ENCODE results near the gene FBXO45. TPM values are rescaled to one million over a fixed set of nuclear protein-coding genes. Genes with fewer than 3 reads are reported as not detected.

The FBXO45 gene
- total RNA-seq, 1 experiment from 2014 or later, result 18.6 TPM

DNA sequence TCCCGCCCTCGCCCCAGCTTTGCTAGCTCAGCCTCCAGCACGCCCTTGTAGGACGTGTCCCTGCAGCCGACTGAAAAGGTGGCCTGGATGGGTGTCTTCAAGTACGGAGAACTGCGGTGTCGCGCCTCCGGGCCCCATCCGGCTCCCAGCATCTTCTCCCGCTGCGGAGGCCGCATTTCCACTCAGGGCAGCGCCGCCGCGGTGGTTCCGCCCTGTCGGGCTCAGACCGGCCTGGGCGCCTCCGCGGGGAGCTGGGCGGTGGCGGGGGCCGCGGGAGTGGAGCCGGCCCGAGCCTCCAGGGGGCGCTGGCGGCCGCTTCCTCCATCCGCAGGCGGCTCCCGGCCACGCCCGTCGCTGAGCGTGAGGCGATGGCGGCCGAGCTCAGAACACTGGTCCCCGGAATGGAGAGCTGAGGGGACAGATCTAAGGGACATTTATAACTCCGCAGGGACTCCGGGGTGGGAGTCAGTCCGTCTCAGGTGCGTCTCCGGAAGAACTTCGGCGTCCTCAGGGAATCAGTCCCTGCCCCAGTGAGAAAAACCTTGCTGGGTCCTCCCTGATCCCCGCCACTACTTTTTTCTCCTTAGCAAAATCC, 39.7 kb upstream of the FBXO45 start:
- TF ChIP-seq, protein P1, sequence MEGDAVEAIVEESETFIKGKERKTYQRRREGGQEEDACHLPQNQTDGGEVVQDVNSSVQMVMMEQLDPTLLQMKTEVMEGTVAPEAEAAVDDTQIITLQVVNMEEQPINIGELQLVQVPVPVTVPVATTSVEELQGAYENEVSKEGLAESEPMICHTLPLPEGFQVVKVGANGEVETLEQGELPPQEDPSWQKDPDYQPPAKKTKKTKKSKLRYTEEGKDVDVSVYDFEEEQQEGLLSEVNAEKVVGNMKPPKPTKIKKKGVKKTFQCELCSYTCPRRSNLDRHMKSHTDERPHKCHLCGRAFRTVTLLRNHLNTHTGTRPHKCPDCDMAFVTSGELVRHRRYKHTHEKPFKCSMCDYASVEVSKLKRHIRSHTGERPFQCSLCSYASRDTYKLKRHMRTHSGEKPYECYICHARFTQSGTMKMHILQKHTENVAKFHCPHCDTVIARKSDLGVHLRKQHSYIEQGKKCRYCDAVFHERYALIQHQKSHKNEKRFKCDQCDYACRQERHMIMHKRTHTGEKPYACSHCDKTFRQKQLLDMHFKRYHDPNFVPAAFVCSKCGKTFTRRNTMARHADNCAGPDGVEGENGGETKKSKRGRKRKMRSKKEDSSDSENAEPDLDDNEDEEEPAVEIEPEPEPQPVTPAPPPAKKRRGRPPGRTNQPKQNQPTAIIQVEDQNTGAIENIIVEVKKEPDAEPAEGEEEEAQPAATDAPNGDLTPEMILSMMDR (conservative IDR thresholded peaks at IDR 0.05), result peak; percentile 95
- Mint-ChIP-seq H3K27me3 (ENCODE audit: low read depth) (peaks cover 12% of the 10 kb centered on the region; the same call in 1 of the 2 replicates), H3K36me3 (ENCODE audit: insufficient read depth in 1 of 3, low read depth in 3 of 3) (peaks cover 6 to 20% (median 7%) of the 10 kb centered on the region in 3 experiments), H3K4me1 (peaks cover 13 to 15% of the 10 kb centered on the region in 2 experiments), H3K4me3 (peak overlapping the region; percentile 20 to 54; a peak in 3 of 5 replicates), H3K27ac (no peak overlapping the region), H3K9me3 (peaks cover 20 to 22% of the 10 kb centered on the region in 2 experiments)
- Histone ChIP-seq H3T11ph (ENCODE audit: low read length) (no peak overlapping the region), H3K56ac (ENCODE audit: insufficient read length, low read depth, low read length) (no peak overlapping the region), H3K27me3 (ENCODE audit: insufficient read depth, low read length) (no peaks in the 10 kb centered on the region), H3K18ac (ENCODE audit: insufficient read length, low read depth, low read length) (no peak overlapping the region), H3K14ac (ENCODE audit: insufficient read depth, low read length) (peak overlapping the region; percentile 88), H3K4me2 (ENCODE audit: insufficient read depth, insufficient read length, low read length) (peak overlapping the region; percentile 9), H4K5ac (ENCODE audit: insufficient read length, low read depth, low read length) (no peak overlapping the region), H2BK15ac (ENCODE audit: low read depth, low read length) (no peak overlapping the region), H3K27ac (ENCODE audit: insufficient read length, low read depth, low read length) (no peak overlapping the region), H3K9ac (ENCODE audit: extremely low read depth, insufficient read length, low read length) (no peak overlapping the region), H3K79me2 (ENCODE audit: insufficient read depth, low read length) (no peaks in the 10 kb centered on the region), H2AFZ (ENCODE audit: low read length) (peak overlapping the region; percentile 79), H3K9me3 (ENCODE audit: control insufficient read depth, low read depth, low read length) (no peaks in the 10 kb centered on the region), H4K20me1 (ENCODE audit: control insufficient read depth, insufficient read depth, insufficient read length) (no peaks in the 10 kb centered on the region), H2AK5ac (ENCODE audit: insufficient read length, low read length) (no peak overlapping the region), H4K91ac (ENCODE audit: insufficient read length, low read depth, low read length) (no peak overlapping the region), H3K23ac (ENCODE audit: insufficient read length, low read depth, low read length) (no peak overlapping the region), H3K4me1 (ENCODE audit: insufficient read depth, low read length) (peaks cover 2% of the 10 kb centered on the region; the same call in 1 of the 2 replicates), H2BK5ac (ENCODE audit: insufficient read length, low read length) (no peak overlapping the region), H3K23me2 (ENCODE audit: insufficient read length, low read depth, low read length, poor library complexity, severe bottlenecking) (no peaks in the 10 kb centered on the region), H3K79me1 (ENCODE audit: insufficient read depth, low read depth, low read length, poor library complexity, severe bottlenecking) (no peaks in the 10 kb centered on the region), H3K4ac (ENCODE audit: low read depth, low read length) (no peak overlapping the region), H2BK20ac (ENCODE audit: low read depth, low read length, poor library complexity, severe bottlenecking) (no peak overlapping the region), H2BK120ac (ENCODE audit: low read depth, low read length, poor library complexity, severe bottlenecking) (peak overlapping the region; percentile 57), H4K8ac (replicated peaks; ENCODE audit: insufficient read length, low read depth, low read length) (no peak overlapping the region), H2BK12ac (ENCODE audit: insufficient read length, low read depth, low read length) (no peak overlapping the region)
- peak; percentile 86 for DNase-seq
- no CpG with 5 or more reads among the region's 52 CpGs for WGBS (ENCODE audit: extremely low coverage, insufficient read length, low lambda C conversion rate)

Data from H9 (cell line).